Astrocyte (in vitro differentiated cells and primary cell): ENCODE results near the gene MAPKAPK2. TPM values are rescaled to one million over a fixed set of nuclear protein-coding genes. Genes with fewer than 3 reads are reported as not detected.

ENCODE experiments used
- DNase-seq: peaks from one replicate; pipeline ENCODE4 v3.0.0-alpha.2; 2010; ENCODE audit warnings: low read depth
- FAIRE-seq: peaks from 2 replicates; lab custom pipeline; 2011; peaks lifted over from hg19 to GRCh38; lab: Jason Lieb, UNC
- H2AFZ ChIP-seq: 2 replicates; pipeline ENCODE4 v1.6.0; 2012; ENCODE audit warnings: low read depth, low read length, inconsistent platforms
- H3K27ac ChIP-seq: 2 replicates; pipeline ENCODE4 v1.5.1; 2011; ENCODE audit warnings: low read depth, low read length, inconsistent platforms
- H3K27me3 ChIP-seq: 2 replicates; pipeline ENCODE4 v1.6.0; 2011; ENCODE audit warnings: low read length, inconsistent platforms; ENCODE audit not compliant: insufficient read depth
- H3K36me3 ChIP-seq: 2 replicates; pipeline ENCODE4 v1.5.1; 2011; ENCODE audit warnings: low read length, inconsistent platforms; ENCODE audit not compliant: insufficient read depth
- H3K4me1 ChIP-seq: 2 replicates; pipeline ENCODE4 v1.5.1; 2011; ENCODE audit warnings: low read length, inconsistent platforms; ENCODE audit not compliant: insufficient read depth
- H3K4me2 ChIP-seq: 2 replicates; pipeline ENCODE4 v1.6.0; 2012; ENCODE audit warnings: low read length, inconsistent platforms
- H3K4me3 ChIP-seq: 2 replicates; pipeline ENCODE4 v1.5.1; 2011; ENCODE audit warnings: low read depth, mild to moderate bottlenecking, low read length, inconsistent platforms; ENCODE audit not compliant: insufficient read depth
- H3K79me2 ChIP-seq: 2 replicates; pipeline ENCODE4 v1.6.0; 2012; ENCODE audit warnings: mild to moderate bottlenecking, low read length, inconsistent platforms; ENCODE audit not compliant: insufficient read depth
- H3K9ac ChIP-seq: 2 replicates; pipeline ENCODE4 v1.6.0; 2012; ENCODE audit warnings: mild to moderate bottlenecking, low read length, inconsistent platforms
- H3K9me3 ChIP-seq: 2 replicates; pipeline ENCODE4 v1.5.1; 2012; ENCODE audit warnings: low read depth, mild to moderate bottlenecking, low read length, inconsistent platforms; ENCODE audit not compliant: insufficient read depth
- H4K20me1 ChIP-seq: 2 replicates; pipeline ENCODE4 v1.6.0; 2012; ENCODE audit warnings: low read length, inconsistent platforms; ENCODE audit not compliant: insufficient read depth
- H3K27ac Mint-ChIP-seq: one replicate; pipeline ENCODE4 v1.8.0; 2021; ENCODE audit warnings: mild to moderate bottlenecking, mixed read lengths; ENCODE audit not compliant: unreplicated experiment
- H3K27me3 Mint-ChIP-seq: one replicate; pipeline ENCODE4 v1.8.0; 2021; ENCODE audit warnings: low read depth, mixed read lengths; ENCODE audit not compliant: unreplicated experiment
- H3K36me3 Mint-ChIP-seq: one replicate; pipeline ENCODE4 v1.8.0; 2021; ENCODE audit warnings: low read depth, mixed read lengths; ENCODE audit not compliant: unreplicated experiment
- H3K4me1 Mint-ChIP-seq: one replicate; pipeline ENCODE4 v1.8.0; 2021; ENCODE audit warnings: low read depth, mixed read lengths; ENCODE audit not compliant: unreplicated experiment
- H3K4me3 Mint-ChIP-seq: one replicate; pipeline ENCODE4 v1.8.0; 2021; ENCODE audit warnings: mild to moderate bottlenecking, moderate library complexity, mixed read lengths; ENCODE audit not compliant: unreplicated experiment
- H3K9me3 Mint-ChIP-seq: one replicate; pipeline ENCODE4 v1.8.0; 2021; ENCODE audit warnings: mild to moderate bottlenecking, mixed read lengths; ENCODE audit not compliant: unreplicated experiment
- EZH2 ChIP-seq: IDR thresholded peaks from 2 replicates; pipeline ENCODE4 v1.6.1; 2012; ENCODE audit warnings: mild to moderate bottlenecking, low read length, inconsistent platforms; ENCODE audit not compliant: insufficient read depth
- total RNA-seq: library from RNA; stranded (reverse); gene quantifications from 2 replicates; pipeline ENCODE4 v1.2.1, GENCODE V29; 2021
- TF ChIP-seq, protein P1 (sequence below): IDR thresholded peaks from 2 replicates; pipeline ENCODE4 v1.5.1; 2011; ENCODE audit warnings: low read depth, mild to moderate bottlenecking, inconsistent platforms, low read length, moderate library complexity; ENCODE audit not compliant: insufficient read depth

The MAPKAPK2 gene
- total RNA-seq, 1 donor from 2014 or later, result 108 TPM

- H3K9ac ChIP-seq, result no peak overlapping the region
- H3K4me2 ChIP-seq, result no peak overlapping the region
- Mint-ChIP-seq H3K27me3 (peaks cover 35% of the 10 kb centered on the region), H3K36me3 (peaks cover 5% of the 10 kb centered on the region), H3K4me1 (peaks cover 2% of the 10 kb centered on the region), H3K4me3 (no peak overlapping the region), H3K9me3 (no peaks in the 10 kb centered on the region), H3K27ac (no peak overlapping the region)
- H4K20me1 ChIP-seq, result no peaks in the 10 kb centered on the region
- peaks cover 3% of the 10 kb centered on the region for H3K27me3 ChIP-seq
- no peak overlapping the region for H2AFZ ChIP-seq
- no peak for TF ChIP-seq EZH2
- TF ChIP-seq, protein P1, sequence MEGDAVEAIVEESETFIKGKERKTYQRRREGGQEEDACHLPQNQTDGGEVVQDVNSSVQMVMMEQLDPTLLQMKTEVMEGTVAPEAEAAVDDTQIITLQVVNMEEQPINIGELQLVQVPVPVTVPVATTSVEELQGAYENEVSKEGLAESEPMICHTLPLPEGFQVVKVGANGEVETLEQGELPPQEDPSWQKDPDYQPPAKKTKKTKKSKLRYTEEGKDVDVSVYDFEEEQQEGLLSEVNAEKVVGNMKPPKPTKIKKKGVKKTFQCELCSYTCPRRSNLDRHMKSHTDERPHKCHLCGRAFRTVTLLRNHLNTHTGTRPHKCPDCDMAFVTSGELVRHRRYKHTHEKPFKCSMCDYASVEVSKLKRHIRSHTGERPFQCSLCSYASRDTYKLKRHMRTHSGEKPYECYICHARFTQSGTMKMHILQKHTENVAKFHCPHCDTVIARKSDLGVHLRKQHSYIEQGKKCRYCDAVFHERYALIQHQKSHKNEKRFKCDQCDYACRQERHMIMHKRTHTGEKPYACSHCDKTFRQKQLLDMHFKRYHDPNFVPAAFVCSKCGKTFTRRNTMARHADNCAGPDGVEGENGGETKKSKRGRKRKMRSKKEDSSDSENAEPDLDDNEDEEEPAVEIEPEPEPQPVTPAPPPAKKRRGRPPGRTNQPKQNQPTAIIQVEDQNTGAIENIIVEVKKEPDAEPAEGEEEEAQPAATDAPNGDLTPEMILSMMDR, result no peak
- no peaks in the 10 kb centered on the region for H3K4me1 ChIP-seq
- H3K9me3 ChIP-seq, result no peaks in the 10 kb centered on the region
- DNase-seq (no peak), FAIRE-seq (no peak)
- H3K27ac ChIP-seq, result no peak overlapping the region
- no peak overlapping the region for H3K4me3 ChIP-seq
- H3K36me3 ChIP-seq, result no peaks in the 10 kb centered on the region
- H3K79me2 ChIP-seq, result no peaks in the 10 kb centered on the region
Measured at GRCh38 chr1:206656936-206657335, 27.8 kb upstream of the MAPKAPK2 start.

DNA sequence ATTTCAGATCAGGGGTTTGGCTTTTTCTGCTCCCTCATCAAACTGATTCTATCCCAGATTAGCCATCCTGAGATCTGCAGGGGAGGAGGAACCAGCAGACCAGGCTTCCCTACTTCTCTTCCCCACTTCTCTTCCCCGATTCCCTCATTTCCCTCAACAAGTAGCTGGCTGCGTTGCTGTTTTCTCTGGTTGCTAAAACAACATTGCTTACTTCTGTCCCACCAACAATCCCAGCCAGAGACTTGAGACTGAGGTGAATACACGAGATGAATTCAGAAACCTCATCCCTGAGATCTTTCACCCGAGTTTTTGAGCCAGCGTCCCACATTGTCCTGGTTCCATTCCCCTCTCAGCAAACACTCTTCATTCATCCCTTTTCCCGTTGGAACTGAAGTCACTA lies 27.0 kb upstream of the MAPKAPK2 start:
- no peak for DNase-seq
- FAIRE-seq, result no peak
- no peak overlapping the region for H3K27ac ChIP-seq
- no peak overlapping the region for H2AFZ ChIP-seq
- H3K9ac ChIP-seq, result no peak overlapping the region
- H4K20me1 ChIP-seq, result no peaks in the 10 kb centered on the region
- no peaks in the 10 kb centered on the region for H3K4me1 ChIP-seq
- no peak for TF ChIP-seq EZH2
- TF ChIP-seq, protein P1, result no peak
- H3K27me3 ChIP-seq, result peaks cover 6% of the 10 kb centered on the region
- H3K79me2 ChIP-seq, result no peaks in the 10 kb centered on the region
- no peaks in the 10 kb centered on the region for H3K36me3 ChIP-seq
- peaks cover 5% of the 10 kb centered on the region for H3K36me3 Mint-ChIP-seq
- no peak overlapping the region for H3K4me3 Mint-ChIP-seq
- no peaks in the 10 kb centered on the region for H3K9me3 ChIP-seq
- H3K4me3 ChIP-seq, result no peak overlapping the region
- no peak overlapping the region for H3K27ac Mint-ChIP-seq
- H3K4me1 Mint-ChIP-seq, result peaks cover 2% of the 10 kb centered on the region
- no peak overlapping the region for H3K4me2 ChIP-seq
- H3K9me3 Mint-ChIP-seq, result no peaks in the 10 kb centered on the region
- peaks cover 42% of the 10 kb centered on the region for H3K27me3 Mint-ChIP-seq

DNA sequence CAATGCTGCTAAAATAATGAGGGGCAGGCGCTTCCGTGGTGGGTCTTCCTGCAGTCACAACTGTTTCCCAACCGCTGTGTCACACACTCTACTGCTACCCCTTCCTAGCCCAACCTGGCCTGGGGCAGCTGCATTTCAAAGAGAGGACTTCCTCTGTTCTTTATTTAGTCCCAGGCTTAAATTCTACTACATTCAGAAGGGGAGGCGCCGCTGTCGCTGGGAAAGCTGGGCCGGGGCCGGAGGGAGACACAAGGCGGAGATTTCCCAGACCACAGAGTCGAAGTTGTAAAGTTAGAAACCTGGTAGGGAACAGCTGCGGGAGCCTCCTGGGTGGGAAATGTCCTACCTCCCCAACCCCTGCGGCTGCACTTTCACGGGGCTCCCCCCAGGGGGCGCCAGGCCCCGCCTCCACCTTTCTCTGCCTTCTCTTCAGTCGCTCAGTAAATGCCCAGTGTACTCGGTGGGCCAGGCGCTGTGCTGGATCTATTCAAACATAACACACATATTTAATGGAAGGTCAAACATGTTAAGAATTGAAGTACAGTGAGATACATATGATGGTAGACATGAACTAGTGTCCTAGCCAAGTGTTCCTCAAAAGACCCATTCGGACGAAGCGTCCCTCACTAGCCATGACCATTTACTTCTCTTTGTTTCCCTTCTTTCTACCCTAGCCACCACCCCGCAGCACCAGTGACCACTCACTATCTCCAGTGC lies 26.3 kb upstream of the MAPKAPK2 start:
- peak overlapping the region; percentile 41 for H3K27ac Mint-ChIP-seq
- Histone ChIP-seq H4K20me1 (no peaks in the 10 kb centered on the region), H3K4me1 (no peaks in the 10 kb centered on the region), H3K9me3 (no peaks in the 10 kb centered on the region), H3K27me3 (peaks cover 13% of the 10 kb centered on the region), H3K27ac (no peak overlapping the region), H3K36me3 (no peaks in the 10 kb centered on the region), H2AFZ (no peak overlapping the region), H3K4me2 (no peak overlapping the region), H3K79me2 (no peaks in the 10 kb centered on the region), H3K4me3 (no peak overlapping the region), H3K9ac (no peak overlapping the region)
- no peak for TF ChIP-seq EZH2
- TF ChIP-seq, protein P1, result peak; percentile 48
- DNase-seq (no peak), FAIRE-seq (no peak)
- H3K36me3 Mint-ChIP-seq, result peaks cover 5% of the 10 kb centered on the region
- H3K4me1 Mint-ChIP-seq, result peaks cover 2% of the 10 kb centered on the region
- H3K9me3 Mint-ChIP-seq, result no peaks in the 10 kb centered on the region
- H3K27me3 Mint-ChIP-seq, result peaks cover 49% of the 10 kb centered on the region
- no peak overlapping the region for H3K4me3 Mint-ChIP-seq
